ENCODE measurements around the gene PNPLA7. TPM values are rescaled to one million over a fixed set of nuclear protein-coding genes. Genes with fewer than 3 reads are reported as not detected.

Gene PNPLA7
- total and polyA plus RNA-seq, 7 donors: 1.2 to 22.3 (median 7.7) TPM

DNA sequence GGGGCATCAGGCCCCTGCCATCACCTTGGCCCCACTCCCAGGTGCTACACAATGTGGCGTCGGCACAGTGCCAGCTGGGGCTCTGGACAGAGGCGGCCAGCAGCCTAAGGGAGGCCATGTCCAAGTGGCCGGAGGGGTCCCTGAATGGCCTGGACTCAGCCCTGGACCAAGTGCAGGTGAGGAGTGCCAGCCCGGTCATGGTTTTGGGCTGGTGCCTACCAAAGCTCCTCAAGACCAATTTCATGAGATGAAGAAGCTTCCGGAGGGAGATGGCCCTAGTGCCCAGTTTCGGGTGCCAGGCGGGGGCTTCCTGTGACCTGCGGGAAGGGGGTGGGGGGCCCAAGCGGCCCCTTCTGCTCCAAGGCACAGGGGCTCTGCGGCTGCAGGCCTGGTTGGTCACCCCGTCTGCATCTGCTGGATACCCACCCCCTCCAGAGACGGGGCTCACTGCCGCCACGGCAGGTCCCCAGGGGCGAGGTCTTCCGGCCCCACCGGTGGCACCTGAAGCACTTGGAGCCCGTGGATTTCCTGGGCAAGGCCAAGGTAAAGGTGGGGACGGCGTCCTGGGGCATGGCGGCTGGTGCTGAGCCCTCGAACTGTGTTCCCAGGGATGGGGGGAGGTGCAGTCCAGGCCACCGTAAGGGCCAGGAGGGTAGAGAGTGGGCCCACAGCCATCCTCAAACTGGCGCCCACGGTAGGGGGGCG is 121.2 kb downstream of the PNPLA7 start:
- 64 to 79% (median 66%) methylated on average over 26 to 27 of the region's 27 CpGs for WGBS, 3 donors
- H3K27me3 ChIP-seq (ENCODE audit: insufficient read depth in 3 of 3, low read length in 2 of 3): no peaks in the 10 kb centered on the region

GRCh38 chr9:137428311-137428630 is 121.9 kb downstream of the PNPLA7 start:
- peak; percentile 4 to 37 for DNase-seq
- peaks cover 0 to 4% of the 10 kb centered on the region in 2 donors for H3K36me3 ChIP-seq (ENCODE audit: insufficient read depth in 1 of 2, low read depth in 1 of 2)
- peaks cover 17% of the 10 kb centered on the region for H3K4me1 ChIP-seq
- intact Hi-C loops (cut with DNase I): no loop called here
- H3K27me3 ChIP-seq (ENCODE audit: insufficient read depth in 3 of 3, low read length in 2 of 3): no peaks in the 10 kb centered on the region
- WGBS, 3 donors: 64 to 73% (median 66%) methylated on average over 5 to 6 of the region's 6 CpGs
- no peaks in the 10 kb centered on the region for H3K9me3 ChIP-seq
- TF ChIP-seq CTCF (IDR thresholded peaks at IDR 0.05): no peak
- no peak overlapping the region for H3K4me3 ChIP-seq
- ATAC-seq: no peak
- H3K27ac ChIP-seq: no peak overlapping the region

More for the DNA sequence above, 121.2 kb downstream of the PNPLA7 start:
- TF ChIP-seq CTCF (IDR thresholded peaks at IDR 0.05): no peak
- intact Hi-C loops (cut with DNase I): no loop called here
- H3K27ac ChIP-seq: no peak overlapping the region
- H3K4me1 ChIP-seq: peaks cover 15% of the 10 kb centered on the region
- no peak overlapping the region for H3K4me3 ChIP-seq
- peak; percentile 12 to 48 for DNase-seq
- H3K36me3 ChIP-seq (ENCODE audit: insufficient read depth in 1 of 2, low read depth in 1 of 2): peaks cover 0 to 4% of the 10 kb centered on the region in 2 donors
- no peaks in the 10 kb centered on the region for H3K9me3 ChIP-seq
- ATAC-seq: no peak

GRCh38 chr9:137427454-137428310 is 122.5 kb downstream of the PNPLA7 start:
- Histone ChIP-seq H3K9me3 (no peaks in the 10 kb centered on the region), H3K4me3 (no peak overlapping the region), H3K36me3 (ENCODE audit: insufficient read depth in 1 of 2, low read depth in 1 of 2) (peaks cover 0 to 4% of the 10 kb centered on the region in 2 donors), H3K4me1 (peaks cover 17% of the 10 kb centered on the region), H3K27me3 (ENCODE audit: insufficient read depth in 3 of 3, low read length in 2 of 3) (no peaks in the 10 kb centered on the region), H3K27ac (no peak overlapping the region)
- ATAC-seq: no peak
- DNase-seq: peak; percentile 14 to 48
- 70 to 73% (median 72%) methylated on average over 23 to 27 of the region's 27 CpGs for WGBS, 3 donors
- TF ChIP-seq CTCF (IDR thresholded peaks at IDR 0.05): no peak
- intact Hi-C loops (cut with DNase I): no loop called here

GRCh38 chr9:137426018-137426681 is 124.1 kb downstream of the PNPLA7 start:
- H3K27ac ChIP-seq: peak overlapping the region; percentile 83
- peaks cover 0 to 4% of the 10 kb centered on the region in 2 donors for H3K36me3 ChIP-seq (ENCODE audit: insufficient read depth in 1 of 2, low read depth in 1 of 2)
- 62 to 67% (median 63%) methylated on average over 18 of the region's 18 CpGs for WGBS, 3 donors
- intact Hi-C loops (cut with DNase I): no loop called here
- TF ChIP-seq CTCF (IDR thresholded peaks at IDR 0.05): no peak
- DNase-seq: peak; percentile 13 to 50
- no peak overlapping the region for H3K4me3 ChIP-seq
- no peaks in the 10 kb centered on the region for H3K9me3 ChIP-seq
- H3K27me3 ChIP-seq (ENCODE audit: insufficient read depth in 3 of 3, low read length in 2 of 3): no peaks in the 10 kb centered on the region
- H3K4me1 ChIP-seq: peaks cover 24% of the 10 kb centered on the region
- ATAC-seq: no peak

Measured in psoas muscle (tissue), 8 donors.